Measurements from ENCODE around the gene ANKK1. TPM values are rescaled to one million over a fixed set of nuclear protein-coding genes. Genes with fewer than 3 reads are reported as not detected.

The ANKK1 gene
- total and polyA plus RNA-seq, 7 donors, result 0.45 to 0.54 TPM; not detected in 5

GRCh38 chr11:113449743-113450142, 62.2 kb downstream of the ANKK1 start:
- no peaks in the 10 kb centered on the region for H3K27me3 ChIP-seq
- WGBS, 2 donors, result 87% methylated on average over 6 of the region's 6 CpGs
- H3K36me3 ChIP-seq, result no peaks in the 10 kb centered on the region
- H3K4me1 ChIP-seq, result peaks cover 0 to 31% (median 21%) of the 10 kb centered on the region in 4 donors
- H3K9me3 ChIP-seq, result no peaks in the 10 kb centered on the region
- intact Hi-C loops (cut with DNase I), result no loop called here
- H3K4me3 ChIP-seq, result no peak overlapping the region
- TF ChIP-seq CTCF (IDR thresholded peaks at IDR 0.05), result no peak
- no peak for DNase-seq
- no peak overlapping the region for H3K27ac ChIP-seq

Small RNA genes within 50 kb of the gene (small RNA-seq; reads per million reads assigned to genes)
- gene MIR4301, result 0 reads per million in 3 donors

Other genes starting within 250 kb of the ANKK1 start
- 10 to 100 TPM in 3 of 4 donors, 1 to 10 TPM in 1; 8.6 to 22.4 (median 14.9) TPM for gene TTC12, start 73.2 kb upstream of the ANKK1 start, total RNA-seq
- gene TTC12, start 73.2 kb upstream of the ANKK1 start, polyA plus RNA-seq, result 1 to 10 TPM; 3.6 to 8.9 (median 5.1) TPM
- under 1 TPM in 3 of 4 donors, not detected in 1; 0.36 to 0.68 (median 0.66) TPM for gene DRD2, start 87.6 kb downstream of the ANKK1 start, total RNA-seq
- gene DRD2, start 87.6 kb downstream of the ANKK1 start, polyA plus RNA-seq, result 1 to 10 TPM in 1 of 3 donors, under 1 TPM in 1, not detected in 1; 0.19 to 1.2 TPM